HEK293 (cell line): ENCODE data around the gene UBAC2.

Source experiments
- YY2 ChIP-seq: fragments of 450-650 bp; formaldehyde crosslinking; IDR thresholded peaks from 2 replicates; pipeline ENCODE4 v1.5.1; 2016; ENCODE audit warnings: missing biosample characterization, missing genetic modification characterization
- ZNF121 ChIP-seq: fragments of 450-650 bp; formaldehyde crosslinking; IDR thresholded peaks from 2 replicates; pipeline ENCODE4 v1.5.1; 2016; ENCODE audit warnings: missing biosample characterization, missing genetic modification characterization
- ZNF148 ChIP-seq: fragments of 450-650 bp; formaldehyde crosslinking; IDR thresholded peaks from 2 replicates; pipeline ENCODE4 v1.5.0; 2017; ENCODE audit warnings: missing biosample characterization, missing genetic modification characterization, borderline replicate concordance
- ZNF211 ChIP-seq: fragments of 450-650 bp; formaldehyde crosslinking; IDR thresholded peaks from 2 replicates; pipeline ENCODE4 v1.5.1; 2016; ENCODE audit warnings: low read depth, missing biosample characterization, missing genetic modification characterization
- ZNF24 ChIP-seq: fragments of 450-650 bp; formaldehyde crosslinking; IDR thresholded peaks from 2 replicates; pipeline ENCODE4 v1.5.1; 2016; ENCODE audit warnings: missing biosample characterization, missing genetic modification characterization
- ZNF274 ChIP-seq, 2 experiments: fragments of 200-500 bp in 1 of 2; fragments of 450-650 bp in 1 of 2; sonication (Bioruptor generic) in 1 of 2; formaldehyde crosslinking in 1 of 2; IDR thresholded peaks; 2 replicates each; pipeline versions ENCODE4 v1.5.1 to v1.6.1; 2014 to 2016; ENCODE audit warnings: borderline replicate concordance in 1 of 2, inconsistent platforms in 1 of 2, low read length in 1 of 2, missing biosample characterization in 1 of 2, missing genetic modification characterization in 1 of 2
- ZNF549 ChIP-seq: fragments of 450-650 bp; IDR thresholded peaks from 2 replicates; pipeline ENCODE4 v1.5.1; 2018; ENCODE audit warnings: missing biosample characterization, missing genetic modification characterization, mild to moderate bottlenecking, inconsistent platforms, moderate library complexity
- TF ChIP-seq, protein P1 (sequence below): fragments of 450-650 bp; formaldehyde crosslinking; IDR thresholded peaks from 2 replicates; pipeline ENCODE4 v1.5.1; 2016; ENCODE audit warnings: missing biosample characterization, missing genetic modification characterization
- TF ChIP-seq, protein P2 (sequence below): fragments of 450-650 bp; formaldehyde crosslinking; IDR thresholded peaks from 2 replicates; pipeline ENCODE4 v1.5.1; 2016; ENCODE audit warnings: missing biosample characterization, missing genetic modification characterization

DNA sequence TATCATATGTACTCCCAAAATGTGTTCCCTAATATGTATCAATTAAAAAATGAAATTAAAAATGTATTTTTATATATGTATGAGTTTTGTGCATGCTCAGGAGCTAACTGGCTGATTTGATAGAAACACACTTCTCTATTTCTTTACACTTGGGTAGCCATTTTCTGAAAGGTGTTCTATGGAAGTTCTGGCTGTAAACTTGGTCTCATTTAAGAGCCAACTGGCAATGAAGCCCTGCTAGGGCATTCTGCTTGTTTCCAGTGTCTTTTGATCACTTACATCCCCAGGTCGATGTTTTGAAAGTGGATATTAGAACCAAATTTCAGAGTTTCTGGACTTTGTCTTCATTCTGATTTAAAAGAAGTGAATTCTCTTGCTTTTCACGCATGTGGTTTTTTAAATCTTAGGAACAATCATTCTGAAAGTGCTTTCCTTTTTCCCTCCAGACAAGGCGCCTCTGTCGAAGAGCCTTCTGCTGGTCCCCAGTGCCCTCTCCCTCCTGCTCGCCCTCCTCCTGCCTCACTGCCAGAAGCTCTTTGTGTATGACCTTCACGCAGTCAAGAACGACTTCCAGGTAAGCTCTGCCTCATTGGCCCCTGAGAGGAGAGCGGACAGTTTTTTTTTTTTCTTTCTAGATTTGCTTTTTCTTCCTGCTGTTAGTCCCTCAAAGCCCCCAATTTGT lies 37.5 kb downstream of the UBAC2 start:
- TF ChIP-seq ZNF148 (no peak), ZNF211 (tag by site-specific recombination) (no peak), ZNF121 (tag by site-specific recombination) (no peak), ZNF274 (IDR thresholded peaks at IDR 0.05; ENCODE audit: low read length) (no peak), ZNF274 (tag by site-specific recombination; IDR thresholded peaks at IDR 0.05; ENCODE audit: borderline replicate concordance) (no peak), ZNF24 (tag by site-specific recombination) (no peak), ZNF549 (tag by site-specific recombination) (no peak), YY2 (tag by site-specific recombination) (no peak)
- TF ChIP-seq, protein P1, sequence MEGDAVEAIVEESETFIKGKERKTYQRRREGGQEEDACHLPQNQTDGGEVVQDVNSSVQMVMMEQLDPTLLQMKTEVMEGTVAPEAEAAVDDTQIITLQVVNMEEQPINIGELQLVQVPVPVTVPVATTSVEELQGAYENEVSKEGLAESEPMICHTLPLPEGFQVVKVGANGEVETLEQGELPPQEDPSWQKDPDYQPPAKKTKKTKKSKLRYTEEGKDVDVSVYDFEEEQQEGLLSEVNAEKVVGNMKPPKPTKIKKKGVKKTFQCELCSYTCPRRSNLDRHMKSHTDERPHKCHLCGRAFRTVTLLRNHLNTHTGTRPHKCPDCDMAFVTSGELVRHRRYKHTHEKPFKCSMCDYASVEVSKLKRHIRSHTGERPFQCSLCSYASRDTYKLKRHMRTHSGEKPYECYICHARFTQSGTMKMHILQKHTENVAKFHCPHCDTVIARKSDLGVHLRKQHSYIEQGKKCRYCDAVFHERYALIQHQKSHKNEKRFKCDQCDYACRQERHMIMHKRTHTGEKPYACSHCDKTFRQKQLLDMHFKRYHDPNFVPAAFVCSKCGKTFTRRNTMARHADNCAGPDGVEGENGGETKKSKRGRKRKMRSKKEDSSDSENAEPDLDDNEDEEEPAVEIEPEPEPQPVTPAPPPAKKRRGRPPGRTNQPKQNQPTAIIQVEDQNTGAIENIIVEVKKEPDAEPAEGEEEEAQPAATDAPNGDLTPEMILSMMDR = no peak
- TF ChIP-seq, protein P2, sequence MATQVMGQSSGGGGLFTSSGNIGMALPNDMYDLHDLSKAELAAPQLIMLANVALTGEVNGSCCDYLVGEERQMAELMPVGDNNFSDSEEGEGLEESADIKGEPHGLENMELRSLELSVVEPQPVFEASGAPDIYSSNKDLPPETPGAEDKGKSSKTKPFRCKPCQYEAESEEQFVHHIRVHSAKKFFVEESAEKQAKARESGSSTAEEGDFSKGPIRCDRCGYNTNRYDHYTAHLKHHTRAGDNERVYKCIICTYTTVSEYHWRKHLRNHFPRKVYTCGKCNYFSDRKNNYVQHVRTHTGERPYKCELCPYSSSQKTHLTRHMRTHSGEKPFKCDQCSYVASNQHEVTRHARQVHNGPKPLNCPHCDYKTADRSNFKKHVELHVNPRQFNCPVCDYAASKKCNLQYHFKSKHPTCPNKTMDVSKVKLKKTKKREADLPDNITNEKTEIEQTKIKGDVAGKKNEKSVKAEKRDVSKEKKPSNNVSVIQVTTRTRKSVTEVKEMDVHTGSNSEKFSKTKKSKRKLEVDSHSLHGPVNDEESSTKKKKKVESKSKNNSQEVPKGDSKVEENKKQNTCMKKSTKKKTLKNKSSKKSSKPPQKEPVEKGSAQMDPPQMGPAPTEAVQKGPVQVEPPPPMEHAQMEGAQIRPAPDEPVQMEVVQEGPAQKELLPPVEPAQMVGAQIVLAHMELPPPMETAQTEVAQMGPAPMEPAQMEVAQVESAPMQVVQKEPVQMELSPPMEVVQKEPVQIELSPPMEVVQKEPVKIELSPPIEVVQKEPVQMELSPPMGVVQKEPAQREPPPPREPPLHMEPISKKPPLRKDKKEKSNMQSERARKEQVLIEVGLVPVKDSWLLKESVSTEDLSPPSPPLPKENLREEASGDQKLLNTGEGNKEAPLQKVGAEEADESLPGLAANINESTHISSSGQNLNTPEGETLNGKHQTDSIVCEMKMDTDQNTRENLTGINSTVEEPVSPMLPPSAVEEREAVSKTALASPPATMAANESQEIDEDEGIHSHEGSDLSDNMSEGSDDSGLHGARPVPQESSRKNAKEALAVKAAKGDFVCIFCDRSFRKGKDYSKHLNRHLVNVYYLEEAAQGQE (tag by site-specific recombination) = no peak
